DND-41 (cell line): Measurements from ENCODE around the gene ATP6V1C2.

Experiments used
- ATAC-seq: fragments of 200-7000 bp; cut with Tn5 transposase; 3 replicates; pipeline ENCODE4 v1.9.1; 2021; ENCODE audit warnings: low read depth; ENCODE audit not compliant: insufficient read depth
- DNase-seq: peaks from one replicate; pipeline ENCODE4 v3.0.0-alpha.2; 2020
- H2AFZ ChIP-seq: 2 replicates; pipeline ENCODE4 v1.6.0; 2012; ENCODE audit warnings: low read depth, low read length
- H3K27ac ChIP-seq: 2 replicates; pipeline ENCODE4 v1.5.1; 2012; ENCODE audit warnings: low read length, inconsistent platforms
- H3K27me3 ChIP-seq: fragments of 200-600 bp; sonication (generic); 2 replicates; pipeline ENCODE4 v1.6.0; 2012; ENCODE audit warnings: low read length, mild to moderate bottlenecking, inconsistent platforms; ENCODE audit not compliant: insufficient read depth, poor library complexity
- H3K36me3 ChIP-seq: 2 replicates; pipeline ENCODE4 v1.5.1; 2012; ENCODE audit warnings: low read length, inconsistent platforms; ENCODE audit not compliant: insufficient read depth
- H3K4me1 ChIP-seq: 2 replicates; pipeline ENCODE4 v1.5.1; 2012; ENCODE audit warnings: mild to moderate bottlenecking, low read length; ENCODE audit not compliant: insufficient read depth
- H3K4me2 ChIP-seq: 2 replicates; pipeline ENCODE4 v1.6.0; 2012; ENCODE audit warnings: mild to moderate bottlenecking, moderate library complexity, low read length, inconsistent platforms; ENCODE audit not compliant: insufficient read depth
- H3K4me3 ChIP-seq, 2 experiments: fragments of 200-600 bp in 1 of 2; shearing (Covaris generic) in 1 of 2; 2 replicates each; pipeline ENCODE4 v1.5.1; 2012 to 2016; ENCODE audit warnings: inconsistent platforms in 2 of 2, low read length in 2 of 2, mild to moderate bottlenecking in 2 of 2, low read depth in 1 of 2, moderate library complexity in 1 of 2
- H3K79me2 ChIP-seq: 2 replicates; pipeline ENCODE4 v1.6.0; 2012; ENCODE audit warnings: low read length, inconsistent platforms; ENCODE audit not compliant: insufficient read depth
- H3K9ac ChIP-seq: 2 replicates; pipeline ENCODE4 v1.6.0; 2012; ENCODE audit warnings: low read depth, mild to moderate bottlenecking, inconsistent platforms, low read length, moderate library complexity
- H3K9me3 ChIP-seq: 2 replicates; pipeline ENCODE4 v1.5.1; 2012; ENCODE audit warnings: low read length, moderate library complexity, mild to moderate bottlenecking, inconsistent platforms; ENCODE audit not compliant: insufficient read depth, severe bottlenecking
- H4K20me1 ChIP-seq: 2 replicates; pipeline ENCODE4 v1.6.0; 2012; ENCODE audit warnings: low read length; ENCODE audit not compliant: insufficient read depth
- CTCF ChIP-seq: IDR thresholded peaks from 2 replicates; pipeline ENCODE4 v1.5.1; 2012; ENCODE audit warnings: borderline replicate concordance, low read length, moderate library complexity, mild to moderate bottlenecking; ENCODE audit not compliant: poor library complexity, severe bottlenecking; ENCODE audit errors: extremely low read depth
- EZH2 ChIP-seq: IDR thresholded peaks from 3 replicates; pipeline ENCODE4 v1.6.1; 2012; ENCODE audit warnings: borderline replicate concordance, low read depth, mild to moderate bottlenecking, moderate library complexity, low read length, inconsistent platforms; ENCODE audit not compliant: severe bottlenecking

The ATP6V1C2 gene

DNA sequence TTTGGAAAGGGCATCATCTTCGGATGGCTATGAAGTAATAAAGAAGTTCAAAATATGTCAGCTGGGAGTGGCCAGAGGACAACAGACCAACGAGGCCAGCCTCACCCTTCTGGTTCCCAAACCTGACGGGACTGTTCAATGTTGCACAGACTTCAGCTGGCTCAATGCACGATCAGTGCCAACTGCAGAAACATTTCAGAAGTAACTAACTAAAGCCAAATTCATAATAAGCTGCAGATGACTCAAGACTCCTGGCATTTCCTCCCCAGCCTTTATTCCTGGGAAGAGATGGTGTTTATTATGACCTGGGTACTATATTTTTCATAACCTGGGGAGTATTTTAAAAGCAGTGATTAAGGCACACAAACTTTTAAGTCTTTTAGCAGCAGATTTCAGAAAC, 3.8 kb upstream of the ATP6V1C2 start:
- Histone ChIP-seq H3K27me3 (peaks cover 6% of the 10 kb centered on the region), H3K4me3 (no peak overlapping the region), H3K36me3 (no peaks in the 10 kb centered on the region), H3K79me2 (no peaks in the 10 kb centered on the region), H4K20me1 (no peaks in the 10 kb centered on the region), H3K9ac (no peak overlapping the region), H3K9me3 (no peaks in the 10 kb centered on the region), H3K4me2 (no peak overlapping the region), H3K4me1 (peaks cover 3% of the 10 kb centered on the region; the same call in 1 of the 2 replicates), H3K27ac (no peak overlapping the region), H2AFZ (no peak overlapping the region)
- TF ChIP-seq EZH2 (no peak), CTCF (no peak)
- DNase-seq = no peak
- ATAC-seq = no peak

DNA sequence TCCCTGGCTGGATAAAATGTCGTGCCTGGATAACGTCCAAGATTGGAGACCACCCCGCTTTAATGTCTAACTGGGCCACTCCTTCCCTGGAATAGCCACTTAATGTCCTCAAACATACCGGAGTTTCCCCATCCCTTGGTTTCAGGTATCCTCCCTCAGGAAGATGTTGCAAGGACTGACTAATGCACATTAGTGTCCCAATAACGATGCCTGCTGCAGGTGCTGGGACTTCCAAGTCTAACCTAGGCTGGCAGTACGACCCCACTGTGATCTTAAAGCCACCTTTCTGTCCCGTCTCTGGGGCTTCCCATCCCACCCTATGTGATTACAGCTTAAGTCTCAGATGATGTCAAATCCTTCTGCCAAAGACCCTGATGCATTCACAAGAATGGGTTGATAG, 1.1 kb upstream of the ATP6V1C2 start:
- Histone ChIP-seq H3K27me3 (peaks cover 14% of the 10 kb centered on the region), H3K36me3 (no peaks in the 10 kb centered on the region), H3K4me1 (no peaks in the 10 kb centered on the region), H3K79me2 (no peaks in the 10 kb centered on the region), H4K20me1 (no peaks in the 10 kb centered on the region), H3K4me3 (no peak overlapping the region), H3K4me2 (no peak overlapping the region), H3K27ac (no peak overlapping the region), H3K9ac (no peak overlapping the region), H3K9me3 (no peaks in the 10 kb centered on the region), H2AFZ (no peak overlapping the region)
- no peak for DNase-seq
- TF ChIP-seq CTCF (no peak), EZH2 (no peak)
- no peak for ATAC-seq

DNA sequence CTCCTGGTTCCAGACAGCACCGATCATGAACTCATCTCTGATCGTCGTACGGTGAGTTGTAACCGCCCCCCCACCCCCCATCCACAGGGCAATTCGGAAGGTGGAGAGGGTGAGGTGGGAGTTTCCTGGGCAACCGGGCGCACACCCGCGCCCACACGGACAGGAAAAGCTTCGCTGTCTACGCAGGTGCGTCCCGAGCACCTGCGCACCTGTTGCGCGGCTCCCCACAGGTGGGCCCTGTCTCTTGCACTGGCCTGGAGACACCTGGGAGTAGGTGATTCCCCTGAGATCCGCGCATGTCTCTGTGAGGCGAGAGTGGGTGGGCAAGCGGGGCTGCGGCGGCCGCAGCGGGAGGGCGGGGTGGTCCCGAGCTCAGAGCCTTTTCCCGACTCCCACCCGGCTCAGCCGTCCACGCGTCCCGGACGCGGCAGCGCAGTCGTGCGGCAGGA, 459 bp upstream of the ATP6V1C2 start:
- H4K20me1 ChIP-seq = no peaks in the 10 kb centered on the region
- H3K4me3 ChIP-seq = no peak overlapping the region
- no peak for ATAC-seq
- H3K79me2 ChIP-seq = no peaks in the 10 kb centered on the region
- no peak overlapping the region for H2AFZ ChIP-seq
- H3K9me3 ChIP-seq = no peaks in the 10 kb centered on the region
- no peak overlapping the region for H3K9ac ChIP-seq
- no peak for TF ChIP-seq EZH2
- TF ChIP-seq CTCF = no peak
- no peaks in the 10 kb centered on the region for H3K4me1 ChIP-seq
- no peak for DNase-seq
- peaks cover 12% of the 10 kb centered on the region for H3K27me3 ChIP-seq
- H3K36me3 ChIP-seq = no peaks in the 10 kb centered on the region
- no peak overlapping the region for H3K4me2 ChIP-seq
- no peak overlapping the region for H3K27ac ChIP-seq
